GM23338 (cell line): ENCODE measurements around the gene NBAS. TPM values are rescaled to one million over a fixed set of nuclear protein-coding genes. Genes with fewer than 3 reads are reported as not detected.

ENCODE experiments used
- ATAC-seq: fragments of 200-7000 bp; cut with Tn5 transposase; 3 replicates; pipeline ENCODE4 v1.9.1; 2020
- DNase-seq: peaks from one replicate; pipeline ENCODE4 v3.0.0-alpha.2; 2015; ENCODE audit warnings: low spot score
- H2AFZ ChIP-seq: fragments of 200-600 bp; sonication (generic); 2 replicates; pipeline ENCODE4 v1.8.0; 2016; ENCODE audit warnings: antibody characterized with exemption, mild to moderate bottlenecking, moderate library complexity
- H3F3A ChIP-seq: fragments of 200-600 bp; sonication (generic); replicated peaks from 2 replicates; pipeline ENCODE4 v1.8.0; 2017; ENCODE audit warnings: antibody characterized with exemption, mixed run types, low read depth
- H3K27ac ChIP-seq: fragments of 200-600 bp; sonication (generic); 2 replicates; pipeline ENCODE4 v1.6.1; 2016; ENCODE audit warnings: low read depth
- H3K27me3 ChIP-seq: fragments of 200-600 bp; sonication (generic); 2 replicates; pipeline ENCODE4 v1.8.0; 2016; ENCODE audit warnings: mild to moderate bottlenecking, mixed run types, moderate library complexity; ENCODE audit not compliant: insufficient read depth
- H3K36me3 ChIP-seq: fragments of 200-600 bp; sonication (generic); 2 replicates; pipeline ENCODE4 v1.8.0; 2016; ENCODE audit warnings: mild to moderate bottlenecking; ENCODE audit not compliant: insufficient read depth
- H3K4me1 ChIP-seq: fragments of 200-600 bp; sonication (generic); 2 replicates; pipeline ENCODE4 v1.8.0; 2016; ENCODE audit warnings: mild to moderate bottlenecking, moderate library complexity; ENCODE audit not compliant: insufficient read depth
- H3K4me2 ChIP-seq: fragments of 200-600 bp; sonication (generic); 2 replicates; pipeline ENCODE4 v1.7.1; 2017; ENCODE audit warnings: mixed run types
- H3K4me3 ChIP-seq: fragments of 200-600 bp; sonication (generic); 2 replicates; pipeline ENCODE4 v1.6.1; 2016; ENCODE audit warnings: mixed run types
- H3K79me2 ChIP-seq: fragments of 200-600 bp; sonication (generic); replicated peaks from 2 replicates; pipeline ENCODE4 v1.8.0; 2017; ENCODE audit warnings: mild to moderate bottlenecking; ENCODE audit not compliant: insufficient read depth
- H3K9me2 ChIP-seq: fragments of 200-600 bp; sonication (generic); 2 replicates; pipeline ENCODE4 v1.8.0; 2017; ENCODE audit not compliant: insufficient read depth
- H4K20me1 ChIP-seq: fragments of 200-600 bp; sonication (generic); replicated peaks from 2 replicates; pipeline ENCODE4 v1.8.0; 2017; ENCODE audit warnings: mild to moderate bottlenecking; ENCODE audit not compliant: insufficient read depth
- H3K27ac Mint-ChIP-seq: 2 replicates; pipeline ENCODE4 v1.8.0; 2020; ENCODE audit warnings: inconsistent platforms, mild to moderate bottlenecking, moderate library complexity, mixed read lengths
- H3K27me3 Mint-ChIP-seq: 3 replicates; pipeline ENCODE4 v1.8.0; 2022; ENCODE audit warnings: low read depth, mild to moderate bottlenecking, moderate library complexity, mixed read lengths, inconsistent platforms; ENCODE audit not compliant: insufficient read depth, poor library complexity
- H3K36me3 Mint-ChIP-seq: 3 replicates; pipeline ENCODE4 v1.8.0; 2021; ENCODE audit warnings: low read depth, mild to moderate bottlenecking, inconsistent platforms, moderate library complexity, mixed read lengths
- H3K4me1 Mint-ChIP-seq: 3 replicates; pipeline ENCODE4 v1.8.0; 2020; ENCODE audit warnings: mild to moderate bottlenecking, inconsistent platforms, mixed read lengths
- H3K4me3 Mint-ChIP-seq: 3 replicates; pipeline ENCODE4 v1.8.0; 2021; ENCODE audit warnings: moderate library complexity, mild to moderate bottlenecking, inconsistent platforms, mixed read lengths
- H3K9me3 Mint-ChIP-seq: 3 replicates; pipeline ENCODE4 v1.8.0; 2020; ENCODE audit warnings: moderate library complexity, mild to moderate bottlenecking, inconsistent platforms, mixed read lengths
- CREB1 ChIP-seq: fragments of 250-450 bp; sonication (Bioruptor Pico); IDR thresholded peaks from 2 replicates; pipeline ENCODE4 v1.5.0; 2020; ENCODE audit warnings: low read depth, mild to moderate bottlenecking, moderate library complexity
- EZH2 ChIP-seq: fragments of 200-600 bp; sonication (generic); IDR thresholded peaks from one replicate; pipeline ENCODE4 v1.8.0; 2017; ENCODE audit warnings: antibody characterized with exemption, mild to moderate bottlenecking, low read depth; ENCODE audit not compliant: unreplicated experiment
- EZH2phosphoT487 ChIP-seq: fragments of 200-600 bp; sonication (generic); IDR thresholded peaks from one replicate; pipeline ENCODE4 v1.8.1; 2018; ENCODE audit warnings: antibody characterized with exemption; ENCODE audit not compliant: unreplicated experiment
- JUNB ChIP-seq: IDR thresholded peaks from one replicate; pipeline ENCODE4 v1.6.1; 2016; ENCODE audit warnings: antibody characterized with exemption; ENCODE audit not compliant: unreplicated experiment
- NANOG ChIP-seq: IDR thresholded peaks from 2 replicates; pipeline ENCODE4 v1.6.1; 2016; ENCODE audit warnings: antibody characterized with exemption, borderline replicate concordance
- POLR2AphosphoS5 ChIP-seq: IDR thresholded peaks from 2 replicates; pipeline ENCODE4 v1.6.1; 2016; ENCODE audit warnings: antibody characterized with exemption, low read depth
- STAT1 ChIP-seq: IDR thresholded peaks from one replicate; pipeline ENCODE4 v1.6.1; 2016; ENCODE audit warnings: antibody characterized with exemption; ENCODE audit not compliant: unreplicated experiment
- ZNF114 ChIP-seq: fragments of 250-450 bp; sonication (Bioruptor Pico); IDR thresholded peaks from 2 replicates; pipeline ENCODE4 v1.5.0; 2020; ENCODE audit warnings: mild to moderate bottlenecking, moderate library complexity
- ZNF331 ChIP-seq: fragments of 250-450 bp; sonication (Bioruptor Pico); IDR thresholded peaks from 2 replicates; pipeline ENCODE4 v1.5.0; 2020; ENCODE audit warnings: low read depth, mild to moderate bottlenecking, moderate library complexity
- polyA plus RNA-seq: library from polyadenylated mRNA; unstranded; fragments of >200 nt; fragmentation: Nextera tagmentation; extraction: Ambion mirVana; gene quantifications from 2 replicates; pipeline ENCODE4 v1.2.1, GENCODE V29; 2016
- total RNA-seq: library from RNA; depleted of rRNA; stranded (reverse); fragments of >200 nt; shearing (Covaris generic); gene quantifications from 2 replicates; pipeline ENCODE4 v1.2.3, GENCODE V29; 2014
- TF ChIP-seq, protein P1 (sequence below), 2 experiments: fragments of 200-600 bp in 1 of 2; sonication (generic) in 1 of 2; conservative IDR thresholded peaks; 2 replicates each; pipeline versions ENCODE4 v1.5.1 to v1.6.1; 2016 to 2017; ENCODE audit warnings: antibody characterized with exemption in 2 of 2, low read depth in 2 of 2, mild to moderate bottlenecking in 2 of 2, moderate library complexity in 1 of 2
- TF ChIP-seq, protein P2 (sequence below): IDR thresholded peaks from one replicate; pipeline ENCODE4 v1.6.1; 2018; ENCODE audit warnings: antibody characterized with exemption; ENCODE audit not compliant: unreplicated experiment
- TF ChIP-seq, protein P3 (sequence below): fragments of 250-450 bp; sonication (Bioruptor Pico); IDR thresholded peaks from 2 replicates; pipeline ENCODE4 v1.5.0; 2020; ENCODE audit warnings: mild to moderate bottlenecking, moderate library complexity
- TF ChIP-seq, protein P4 (sequence below): IDR thresholded peaks from 2 replicates; pipeline ENCODE4 v1.6.1; 2016; ENCODE audit warnings: antibody characterized with exemption

The NBAS gene
- total and polyA plus RNA-seq, 2 experiments from 2014 or later, result 24.8 to 38.9 TPM

DNA sequence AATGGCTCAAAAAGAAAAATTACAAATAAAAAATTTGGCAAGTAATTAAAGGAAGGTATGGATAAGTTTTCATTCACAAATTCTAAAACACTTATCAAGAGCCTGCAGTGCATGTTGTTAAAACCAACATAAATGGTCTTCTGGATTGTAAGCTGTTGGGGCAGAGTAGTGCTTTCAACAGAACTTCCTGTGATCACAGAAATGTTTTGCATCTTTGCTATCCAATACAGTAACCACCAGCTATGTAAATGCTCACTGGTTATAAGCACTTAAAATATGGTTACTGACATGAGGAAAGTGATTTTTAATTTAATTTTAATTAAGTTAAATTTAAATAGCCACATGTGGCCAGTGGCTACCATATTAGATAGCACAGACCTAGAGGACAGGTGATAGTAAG, 133.1 kb downstream of the NBAS start:
- Mint-ChIP-seq H3K36me3 (no peaks in the 10 kb centered on the region), H3K9me3 (no peaks in the 10 kb centered on the region), H3K4me3 (no peak overlapping the region), H3K27me3 (no peaks in the 10 kb centered on the region), H3K4me1 (peaks cover 15% of the 10 kb centered on the region), H3K27ac (no peak overlapping the region)
- DNase-seq, result no peak
- TF ChIP-seq EZH2phosphoT487 (no peak), CREB1 (CRISPR knock-in tag) (no peak), EZH2 (no peak), ZNF114 (CRISPR knock-in tag) (no peak), JUNB (no peak), NANOG (no peak), POLR2AphosphoS5 (no peak), STAT1 (no peak), ZNF331 (no peak)
- TF ChIP-seq, protein P1, sequence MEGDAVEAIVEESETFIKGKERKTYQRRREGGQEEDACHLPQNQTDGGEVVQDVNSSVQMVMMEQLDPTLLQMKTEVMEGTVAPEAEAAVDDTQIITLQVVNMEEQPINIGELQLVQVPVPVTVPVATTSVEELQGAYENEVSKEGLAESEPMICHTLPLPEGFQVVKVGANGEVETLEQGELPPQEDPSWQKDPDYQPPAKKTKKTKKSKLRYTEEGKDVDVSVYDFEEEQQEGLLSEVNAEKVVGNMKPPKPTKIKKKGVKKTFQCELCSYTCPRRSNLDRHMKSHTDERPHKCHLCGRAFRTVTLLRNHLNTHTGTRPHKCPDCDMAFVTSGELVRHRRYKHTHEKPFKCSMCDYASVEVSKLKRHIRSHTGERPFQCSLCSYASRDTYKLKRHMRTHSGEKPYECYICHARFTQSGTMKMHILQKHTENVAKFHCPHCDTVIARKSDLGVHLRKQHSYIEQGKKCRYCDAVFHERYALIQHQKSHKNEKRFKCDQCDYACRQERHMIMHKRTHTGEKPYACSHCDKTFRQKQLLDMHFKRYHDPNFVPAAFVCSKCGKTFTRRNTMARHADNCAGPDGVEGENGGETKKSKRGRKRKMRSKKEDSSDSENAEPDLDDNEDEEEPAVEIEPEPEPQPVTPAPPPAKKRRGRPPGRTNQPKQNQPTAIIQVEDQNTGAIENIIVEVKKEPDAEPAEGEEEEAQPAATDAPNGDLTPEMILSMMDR (conservative IDR thresholded peaks at IDR 0.05; ENCODE audit: low read depth in 2 of 2), result no peak
- TF ChIP-seq, protein P2, sequence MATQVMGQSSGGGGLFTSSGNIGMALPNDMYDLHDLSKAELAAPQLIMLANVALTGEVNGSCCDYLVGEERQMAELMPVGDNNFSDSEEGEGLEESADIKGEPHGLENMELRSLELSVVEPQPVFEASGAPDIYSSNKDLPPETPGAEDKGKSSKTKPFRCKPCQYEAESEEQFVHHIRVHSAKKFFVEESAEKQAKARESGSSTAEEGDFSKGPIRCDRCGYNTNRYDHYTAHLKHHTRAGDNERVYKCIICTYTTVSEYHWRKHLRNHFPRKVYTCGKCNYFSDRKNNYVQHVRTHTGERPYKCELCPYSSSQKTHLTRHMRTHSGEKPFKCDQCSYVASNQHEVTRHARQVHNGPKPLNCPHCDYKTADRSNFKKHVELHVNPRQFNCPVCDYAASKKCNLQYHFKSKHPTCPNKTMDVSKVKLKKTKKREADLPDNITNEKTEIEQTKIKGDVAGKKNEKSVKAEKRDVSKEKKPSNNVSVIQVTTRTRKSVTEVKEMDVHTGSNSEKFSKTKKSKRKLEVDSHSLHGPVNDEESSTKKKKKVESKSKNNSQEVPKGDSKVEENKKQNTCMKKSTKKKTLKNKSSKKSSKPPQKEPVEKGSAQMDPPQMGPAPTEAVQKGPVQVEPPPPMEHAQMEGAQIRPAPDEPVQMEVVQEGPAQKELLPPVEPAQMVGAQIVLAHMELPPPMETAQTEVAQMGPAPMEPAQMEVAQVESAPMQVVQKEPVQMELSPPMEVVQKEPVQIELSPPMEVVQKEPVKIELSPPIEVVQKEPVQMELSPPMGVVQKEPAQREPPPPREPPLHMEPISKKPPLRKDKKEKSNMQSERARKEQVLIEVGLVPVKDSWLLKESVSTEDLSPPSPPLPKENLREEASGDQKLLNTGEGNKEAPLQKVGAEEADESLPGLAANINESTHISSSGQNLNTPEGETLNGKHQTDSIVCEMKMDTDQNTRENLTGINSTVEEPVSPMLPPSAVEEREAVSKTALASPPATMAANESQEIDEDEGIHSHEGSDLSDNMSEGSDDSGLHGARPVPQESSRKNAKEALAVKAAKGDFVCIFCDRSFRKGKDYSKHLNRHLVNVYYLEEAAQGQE, result no peak
- TF ChIP-seq, protein P3, sequence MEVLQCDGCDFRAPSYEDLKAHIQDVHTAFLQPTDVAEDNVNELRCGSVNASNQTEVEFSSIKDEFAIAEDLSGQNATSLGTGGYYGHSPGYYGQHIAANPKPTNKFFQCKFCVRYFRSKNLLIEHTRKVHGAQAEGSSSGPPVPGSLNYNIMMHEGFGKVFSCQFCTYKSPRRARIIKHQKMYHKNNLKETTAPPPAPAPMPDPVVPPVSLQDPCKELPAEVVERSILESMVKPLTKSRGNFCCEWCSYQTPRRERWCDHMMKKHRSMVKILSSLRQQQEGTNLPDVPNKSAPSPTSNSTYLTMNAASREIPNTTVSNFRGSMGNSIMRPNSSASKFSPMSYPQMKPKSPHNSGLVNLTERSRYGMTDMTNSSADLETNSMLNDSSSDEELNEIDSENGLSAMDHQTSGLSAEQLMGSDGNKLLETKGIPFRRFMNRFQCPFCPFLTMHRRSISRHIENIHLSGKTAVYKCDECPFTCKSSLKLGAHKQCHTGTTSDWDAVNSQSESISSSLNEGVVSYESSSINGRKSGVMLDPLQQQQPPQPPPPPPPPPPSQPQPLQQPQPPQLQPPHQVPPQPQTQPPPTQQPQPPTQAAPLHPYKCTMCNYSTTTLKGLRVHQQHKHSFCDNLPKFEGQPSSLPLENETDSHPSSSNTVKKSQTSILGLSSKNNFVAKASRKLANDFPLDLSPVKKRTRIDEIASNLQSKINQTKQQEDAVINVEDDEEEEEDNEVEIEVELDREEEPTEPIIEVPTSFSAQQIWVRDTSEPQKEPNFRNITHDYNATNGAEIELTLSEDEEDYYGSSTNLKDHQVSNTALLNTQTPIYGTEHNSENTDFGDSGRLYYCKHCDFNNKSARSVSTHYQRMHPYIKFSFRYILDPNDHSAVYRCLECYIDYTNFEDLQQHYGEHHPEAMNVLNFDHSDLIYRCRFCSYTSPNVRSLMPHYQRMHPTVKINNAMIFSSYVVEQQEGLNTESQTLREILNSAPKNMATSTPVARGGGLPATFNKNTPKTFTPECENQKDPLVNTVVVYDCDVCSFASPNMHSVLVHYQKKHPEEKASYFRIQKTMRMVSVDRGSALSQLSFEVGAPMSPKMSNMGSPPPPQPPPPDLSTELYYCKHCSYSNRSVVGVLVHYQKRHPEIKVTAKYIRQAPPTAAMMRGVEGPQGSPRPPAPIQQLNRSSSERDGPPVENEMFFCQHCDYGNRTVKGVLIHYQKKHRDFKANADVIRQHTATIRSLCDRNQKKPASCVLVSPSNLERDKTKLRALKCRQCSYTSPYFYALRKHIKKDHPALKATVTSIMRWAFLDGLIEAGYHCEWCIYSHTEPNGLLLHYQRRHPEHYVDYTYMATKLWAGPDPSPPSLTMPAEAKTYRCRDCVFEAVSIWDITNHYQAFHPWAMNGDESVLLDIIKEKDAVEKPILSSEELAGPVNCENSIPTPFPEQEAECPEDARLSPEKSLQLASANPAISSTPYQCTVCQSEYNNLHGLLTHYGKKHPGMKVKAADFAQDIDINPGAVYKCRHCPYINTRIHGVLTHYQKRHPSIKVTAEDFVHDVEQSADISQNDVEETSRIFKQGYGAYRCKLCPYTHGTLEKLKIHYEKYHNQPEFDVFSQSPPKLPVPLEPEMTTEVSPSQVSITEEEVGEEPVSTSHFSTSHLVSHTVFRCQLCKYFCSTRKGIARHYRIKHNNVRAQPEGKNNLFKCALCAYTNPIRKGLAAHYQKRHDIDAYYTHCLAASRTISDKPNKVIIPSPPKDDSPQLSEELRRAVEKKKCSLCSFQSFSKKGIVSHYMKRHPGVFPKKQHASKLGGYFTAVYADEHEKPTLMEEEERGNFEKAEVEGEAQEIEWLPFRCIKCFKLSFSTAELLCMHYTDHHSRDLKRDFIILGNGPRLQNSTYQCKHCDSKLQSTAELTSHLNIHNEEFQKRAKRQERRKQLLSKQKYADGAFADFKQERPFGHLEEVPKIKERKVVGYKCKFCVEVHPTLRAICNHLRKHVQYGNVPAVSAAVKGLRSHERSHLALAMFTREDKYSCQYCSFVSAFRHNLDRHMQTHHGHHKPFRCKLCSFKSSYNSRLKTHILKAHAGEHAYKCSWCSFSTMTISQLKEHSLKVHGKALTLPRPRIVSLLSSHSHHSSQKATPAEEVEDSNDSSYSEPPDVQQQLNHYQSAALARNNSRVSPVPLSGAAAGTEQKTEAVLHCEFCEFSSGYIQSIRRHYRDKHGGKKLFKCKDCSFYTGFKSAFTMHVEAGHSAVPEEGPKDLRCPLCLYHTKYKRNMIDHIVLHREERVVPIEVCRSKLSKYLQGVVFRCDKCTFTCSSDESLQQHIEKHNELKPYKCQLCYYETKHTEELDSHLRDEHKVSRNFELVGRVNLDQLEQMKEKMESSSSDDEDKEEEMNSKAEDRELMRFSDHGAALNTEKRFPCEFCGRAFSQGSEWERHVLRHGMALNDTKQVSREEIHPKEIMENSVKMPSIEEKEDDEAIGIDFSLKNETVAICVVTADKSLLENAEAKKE (CRISPR knock-in tag), result no peak
- TF ChIP-seq, protein P4, sequence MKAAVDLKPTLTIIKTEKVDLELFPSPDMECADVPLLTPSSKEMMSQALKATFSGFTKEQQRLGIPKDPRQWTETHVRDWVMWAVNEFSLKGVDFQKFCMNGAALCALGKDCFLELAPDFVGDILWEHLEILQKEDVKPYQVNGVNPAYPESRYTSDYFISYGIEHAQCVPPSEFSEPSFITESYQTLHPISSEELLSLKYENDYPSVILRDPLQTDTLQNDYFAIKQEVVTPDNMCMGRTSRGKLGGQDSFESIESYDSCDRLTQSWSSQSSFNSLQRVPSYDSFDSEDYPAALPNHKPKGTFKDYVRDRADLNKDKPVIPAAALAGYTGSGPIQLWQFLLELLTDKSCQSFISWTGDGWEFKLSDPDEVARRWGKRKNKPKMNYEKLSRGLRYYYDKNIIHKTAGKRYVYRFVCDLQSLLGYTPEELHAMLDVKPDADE, result no peak
- no peaks in the 10 kb centered on the region for H3F3A ChIP-seq
- H3K79me2 ChIP-seq, result no peaks in the 10 kb centered on the region
- no peak overlapping the region for H3K4me2 ChIP-seq
- H3K4me3 ChIP-seq, result no peak overlapping the region
- no peaks in the 10 kb centered on the region for H3K27me3 ChIP-seq
- H3K27ac ChIP-seq, result no peak overlapping the region
- H3K36me3 ChIP-seq, result no peaks in the 10 kb centered on the region
- H4K20me1 ChIP-seq, result no peaks in the 10 kb centered on the region
- peaks cover 2% of the 10 kb centered on the region; the same call in 1 of the 2 replicates for H3K4me1 ChIP-seq
- H3K9me2 ChIP-seq, result no peaks in the 10 kb centered on the region
- H2AFZ ChIP-seq, result no peak overlapping the region
- ATAC-seq, result no peak
